ENCODE results near the gene TMEM252.

- TF ChIP-seq CTCF (IDR thresholded peaks at IDR 0.05) (no peak), EZH2 (IDR thresholded peaks at IDR 0.05; ENCODE audit: borderline replicate concordance, insufficient read depth, low read depth, low read length, poor library complexity, severe bottlenecking) (no peak)
Measured at GRCh38 chr9:68532131-68532530, 8.6 kb downstream of the TMEM252 start.
